Femur (tissue), 1 donor: Measurements from ENCODE around the gene NSD2.
"Not testable (repeated sequence)": the region's sequence is repeated elsewhere in the genome, so short reads cannot be mapped to it uniquely, and the experiment has no call there.

Experiments
- DNase-seq: peaks from one replicate; pipeline ENCODE4 v3.0.0-alpha.2; 2017

Gene NSD2

GRCh38 chr4:2008921-2009650 lies 137.9 kb downstream of the NSD2 start, which contains the start of gene NELFA:
TSS of gene NELFA (minus strand) at chr4:2008974. CDS start at chr4:2008959, 15 bp downstream.
- DNase-seq: peak; percentile 95

- DNase-seq: peak; percentile 65
Measured at GRCh38 chr4:2009651-2010233, 138.5 kb downstream of the NSD2 start.

- DNase-seq: no peak
Measured at GRCh38 chr4:2011583-2011982, 140.4 kb downstream of the NSD2 start.

- DNase-seq: no peak
Measured at GRCh38 chr4:2015008-2015407, 143.8 kb downstream of the NSD2 start.

- not testable (repeated sequence) for DNase-seq
Measured at GRCh38 chr4:2021358-2022018, 150.3 kb downstream of the NSD2 start.

- DNase-seq: no peak
Measured at GRCh38 chr4:2024683-2025082, 153.5 kb downstream of the NSD2 start.

GRCh38 chr4:2025817-2026216 lies 154.6 kb downstream of the NSD2 start:
- DNase-seq: no peak

- not testable (repeated sequence) for DNase-seq
Measured at GRCh38 chr4:2027120-2027519, 155.9 kb downstream of the NSD2 start.

- not testable (repeated sequence) for DNase-seq
Measured at GRCh38 chr4:2031161-2031560, 160.0 kb downstream of the NSD2 start.
